Measurements from ENCODE around the gene SH2B2. TPM values are rescaled to one million over a fixed set of nuclear protein-coding genes. Genes with fewer than 3 reads are reported as not detected.

The SH2B2 gene
- total RNA-seq, 1 experiment from 2014 or later: 14.7 TPM

GRCh38 chr7:102319671-102320070 is 33.0 kb downstream of the SH2B2 start (continued):
- TF ChIP-seq, protein P1, sequence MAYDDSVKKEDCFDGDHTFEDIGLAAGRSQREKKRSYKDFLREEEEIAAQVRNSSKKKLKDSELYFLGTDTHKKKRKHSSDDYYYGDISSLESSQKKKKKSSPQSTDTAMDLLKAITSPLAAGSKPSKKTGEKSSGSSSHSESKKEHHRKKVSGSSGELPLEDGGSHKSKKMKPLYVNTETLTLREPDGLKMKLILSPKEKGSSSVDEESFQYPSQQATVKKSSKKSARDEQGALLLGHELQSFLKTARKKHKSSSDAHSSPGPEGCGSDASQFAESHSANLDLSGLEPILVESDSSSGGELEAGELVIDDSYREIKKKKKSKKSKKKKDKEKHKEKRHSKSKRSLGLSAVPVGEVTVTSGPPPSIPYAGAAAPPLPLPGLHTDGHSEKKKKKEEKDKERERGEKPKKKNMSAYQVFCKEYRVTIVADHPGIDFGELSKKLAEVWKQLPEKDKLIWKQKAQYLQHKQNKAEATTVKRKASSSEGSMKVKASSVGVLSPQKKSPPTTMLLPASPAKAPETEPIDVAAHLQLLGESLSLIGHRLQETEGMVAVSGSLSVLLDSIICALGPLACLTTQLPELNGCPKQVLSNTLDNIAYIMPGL (CRISPR knock-in tag; IDR thresholded peaks at IDR 0.05): no peak
- TF ChIP-seq, protein P2, sequence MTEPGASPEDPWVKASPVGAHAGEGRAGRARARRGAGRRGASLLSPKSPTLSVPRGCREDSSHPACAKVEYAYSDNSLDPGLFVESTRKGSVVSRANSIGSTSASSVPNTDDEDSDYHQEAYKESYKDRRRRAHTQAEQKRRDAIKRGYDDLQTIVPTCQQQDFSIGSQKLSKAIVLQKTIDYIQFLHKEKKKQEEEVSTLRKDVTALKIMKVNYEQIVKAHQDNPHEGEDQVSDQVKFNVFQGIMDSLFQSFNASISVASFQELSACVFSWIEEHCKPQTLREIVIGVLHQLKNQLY (CRISPR knock-in tag; IDR thresholded peaks at IDR 0.05): no peak
- no peak for TF ChIP-seq ELF4 (CRISPR knock-in tag; IDR thresholded peaks at IDR 0.05; ENCODE audit: low read depth)
- no peak for TF ChIP-seq CBFB (CRISPR knock-in tag; IDR thresholded peaks at IDR 0.05; ENCODE audit: low read depth)
- TF ChIP-seq, protein P3, sequence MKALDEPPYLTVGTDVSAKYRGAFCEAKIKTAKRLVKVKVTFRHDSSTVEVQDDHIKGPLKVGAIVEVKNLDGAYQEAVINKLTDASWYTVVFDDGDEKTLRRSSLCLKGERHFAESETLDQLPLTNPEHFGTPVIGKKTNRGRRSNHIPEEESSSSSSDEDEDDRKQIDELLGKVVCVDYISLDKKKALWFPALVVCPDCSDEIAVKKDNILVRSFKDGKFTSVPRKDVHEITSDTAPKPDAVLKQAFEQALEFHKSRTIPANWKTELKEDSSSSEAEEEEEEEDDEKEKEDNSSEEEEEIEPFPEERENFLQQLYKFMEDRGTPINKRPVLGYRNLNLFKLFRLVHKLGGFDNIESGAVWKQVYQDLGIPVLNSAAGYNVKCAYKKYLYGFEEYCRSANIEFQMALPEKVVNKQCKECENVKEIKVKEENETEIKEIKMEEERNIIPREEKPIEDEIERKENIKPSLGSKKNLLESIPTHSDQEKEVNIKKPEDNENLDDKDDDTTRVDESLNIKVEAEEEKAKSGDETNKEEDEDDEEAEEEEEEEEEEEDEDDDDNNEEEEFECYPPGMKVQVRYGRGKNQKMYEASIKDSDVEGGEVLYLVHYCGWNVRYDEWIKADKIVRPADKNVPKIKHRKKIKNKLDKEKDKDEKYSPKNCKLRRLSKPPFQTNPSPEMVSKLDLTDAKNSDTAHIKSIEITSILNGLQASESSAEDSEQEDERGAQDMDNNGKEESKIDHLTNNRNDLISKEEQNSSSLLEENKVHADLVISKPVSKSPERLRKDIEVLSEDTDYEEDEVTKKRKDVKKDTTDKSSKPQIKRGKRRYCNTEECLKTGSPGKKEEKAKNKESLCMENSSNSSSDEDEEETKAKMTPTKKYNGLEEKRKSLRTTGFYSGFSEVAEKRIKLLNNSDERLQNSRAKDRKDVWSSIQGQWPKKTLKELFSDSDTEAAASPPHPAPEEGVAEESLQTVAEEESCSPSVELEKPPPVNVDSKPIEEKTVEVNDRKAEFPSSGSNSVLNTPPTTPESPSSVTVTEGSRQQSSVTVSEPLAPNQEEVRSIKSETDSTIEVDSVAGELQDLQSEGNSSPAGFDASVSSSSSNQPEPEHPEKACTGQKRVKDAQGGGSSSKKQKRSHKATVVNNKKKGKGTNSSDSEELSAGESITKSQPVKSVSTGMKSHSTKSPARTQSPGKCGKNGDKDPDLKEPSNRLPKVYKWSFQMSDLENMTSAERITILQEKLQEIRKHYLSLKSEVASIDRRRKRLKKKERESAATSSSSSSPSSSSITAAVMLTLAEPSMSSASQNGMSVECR (CRISPR knock-in tag; IDR thresholded peaks at IDR 0.05; ENCODE audit: borderline replicate concordance): no peak
- TF ChIP-seq NR2C2 (CRISPR knock-in tag; IDR thresholded peaks at IDR 0.05): no peak
- TF ChIP-seq, protein P4, sequence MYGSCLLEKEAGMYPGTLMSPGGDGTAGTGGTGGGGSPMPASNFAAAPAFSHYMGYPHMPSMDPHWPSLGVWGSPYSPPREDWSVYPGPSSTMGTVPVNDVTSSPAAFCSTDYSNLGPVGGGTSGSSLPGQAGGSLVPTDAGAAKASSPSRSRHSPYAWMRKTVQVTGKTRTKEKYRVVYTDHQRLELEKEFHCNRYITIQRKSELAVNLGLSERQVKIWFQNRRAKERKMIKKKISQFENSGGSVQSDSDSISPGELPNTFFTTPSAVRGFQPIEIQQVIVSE (CRISPR knock-in tag; IDR thresholded peaks at IDR 0.05; ENCODE audit: borderline replicate concordance): no peak
- TF ChIP-seq ETV6 (CRISPR knock-in tag; IDR thresholded peaks at IDR 0.05): no peak
- TF ChIP-seq KAT7 (CRISPR knock-in tag; IDR thresholded peaks at IDR 0.05; ENCODE audit: borderline replicate concordance): no peak
- TF ChIP-seq, protein P5, sequence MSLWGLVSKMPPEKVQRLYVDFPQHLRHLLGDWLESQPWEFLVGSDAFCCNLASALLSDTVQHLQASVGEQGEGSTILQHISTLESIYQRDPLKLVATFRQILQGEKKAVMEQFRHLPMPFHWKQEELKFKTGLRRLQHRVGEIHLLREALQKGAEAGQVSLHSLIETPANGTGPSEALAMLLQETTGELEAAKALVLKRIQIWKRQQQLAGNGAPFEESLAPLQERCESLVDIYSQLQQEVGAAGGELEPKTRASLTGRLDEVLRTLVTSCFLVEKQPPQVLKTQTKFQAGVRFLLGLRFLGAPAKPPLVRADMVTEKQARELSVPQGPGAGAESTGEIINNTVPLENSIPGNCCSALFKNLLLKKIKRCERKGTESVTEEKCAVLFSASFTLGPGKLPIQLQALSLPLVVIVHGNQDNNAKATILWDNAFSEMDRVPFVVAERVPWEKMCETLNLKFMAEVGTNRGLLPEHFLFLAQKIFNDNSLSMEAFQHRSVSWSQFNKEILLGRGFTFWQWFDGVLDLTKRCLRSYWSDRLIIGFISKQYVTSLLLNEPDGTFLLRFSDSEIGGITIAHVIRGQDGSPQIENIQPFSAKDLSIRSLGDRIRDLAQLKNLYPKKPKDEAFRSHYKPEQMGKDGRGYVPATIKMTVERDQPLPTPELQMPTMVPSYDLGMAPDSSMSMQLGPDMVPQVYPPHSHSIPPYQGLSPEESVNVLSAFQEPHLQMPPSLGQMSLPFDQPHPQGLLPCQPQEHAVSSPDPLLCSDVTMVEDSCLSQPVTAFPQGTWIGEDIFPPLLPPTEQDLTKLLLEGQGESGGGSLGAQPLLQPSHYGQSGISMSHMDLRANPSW (CRISPR knock-in tag; conservative IDR thresholded peaks at IDR 0.05; ENCODE audit: low read depth): no peak
- TF ChIP-seq ZNF512 (CRISPR knock-in tag; IDR thresholded peaks at IDR 0.05; ENCODE audit: borderline replicate concordance): no peak

GRCh38 chr7:102320181-102320580 is 33.5 kb downstream of the SH2B2 start:
- Mint-ChIP-seq H3K4me3 (no peak overlapping the region), H3K9me3 (no peaks in the 10 kb centered on the region), H3K27ac (no peak overlapping the region), H3K4me1 (peaks cover 19% of the 10 kb centered on the region), H3K36me3 (peaks cover 6% of the 10 kb centered on the region), H3K27me3 (ENCODE audit: low read depth) (peaks cover 13% of the 10 kb centered on the region)
- POLR2A ChIA-PET: no interaction called here
- CTCF ChIA-PET: interaction anchor here (1.2 to 1.6 kb wide), 2 partner anchors 16 to 24 kb away, joined by 3 to 6 read pairs; no protein-coding TSS in a partner anchor
- no peak for DNase-seq (ENCODE audit: low spot score)
- no peak for ATAC-seq
- no peak for TF ChIP-seq EMX1 (CRISPR knock-in tag; IDR thresholded peaks at IDR 0.05)
- TF ChIP-seq, protein P6, sequence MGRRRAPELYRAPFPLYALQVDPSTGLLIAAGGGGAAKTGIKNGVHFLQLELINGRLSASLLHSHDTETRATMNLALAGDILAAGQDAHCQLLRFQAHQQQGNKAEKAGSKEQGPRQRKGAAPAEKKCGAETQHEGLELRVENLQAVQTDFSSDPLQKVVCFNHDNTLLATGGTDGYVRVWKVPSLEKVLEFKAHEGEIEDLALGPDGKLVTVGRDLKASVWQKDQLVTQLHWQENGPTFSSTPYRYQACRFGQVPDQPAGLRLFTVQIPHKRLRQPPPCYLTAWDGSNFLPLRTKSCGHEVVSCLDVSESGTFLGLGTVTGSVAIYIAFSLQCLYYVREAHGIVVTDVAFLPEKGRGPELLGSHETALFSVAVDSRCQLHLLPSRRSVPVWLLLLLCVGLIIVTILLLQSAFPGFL (CRISPR knock-in tag; IDR thresholded peaks at IDR 0.05; ENCODE audit: borderline replicate concordance): no peak
- TF ChIP-seq SMAD3 (CRISPR knock-in tag; IDR thresholded peaks at IDR 0.05; ENCODE audit: borderline replicate concordance): no peak
- TF ChIP-seq SP1 (CRISPR knock-in tag; conservative IDR thresholded peaks at IDR 0.05): no peak
- TF ChIP-seq, protein P5 (CRISPR knock-in tag; conservative IDR thresholded peaks at IDR 0.05; ENCODE audit: low read depth): no peak
